Measurements from ENCODE around the gene TSPAN5.
"Not testable (repeated sequence)": the region's sequence is repeated elsewhere in the genome, so short reads cannot be mapped to it uniquely, and the experiment has no call there.

Gene TSPAN5

GRCh38 chr4:98658287-98659105 lies at the start of gene TSPAN5:
TSS of gene TSPAN5 (minus strand) at chr4:98658611.
- no peak for DNase-seq

GRCh38 chr4:98706935-98707334 lies 48.5 kb upstream of the TSPAN5 start:
- no peak for DNase-seq

GRCh38 chr4:98706200-98706813 lies 47.9 kb upstream of the TSPAN5 start:
- no peak for DNase-seq

- not testable (repeated sequence) for DNase-seq
Observed at GRCh38 chr4:98705586-98705985, 47.2 kb upstream of the TSPAN5 start.

GRCh38 chr4:98700656-98701055 lies 42.2 kb upstream of the TSPAN5 start:
- no peak for DNase-seq

GRCh38 chr4:98694076-98694475 lies 35.7 kb upstream of the TSPAN5 start:
- DNase-seq: no peak

- DNase-seq: no peak
Observed at GRCh38 chr4:98692411-98692810, 34.0 kb upstream of the TSPAN5 start.

- no peak for DNase-seq
Observed at GRCh38 chr4:98691588-98691987, 33.2 kb upstream of the TSPAN5 start.

- DNase-seq: no peak
Observed at GRCh38 chr4:98689507-98690174, 31.2 kb upstream of the TSPAN5 start.

GRCh38 chr4:98688411-98689290 lies 30.2 kb upstream of the TSPAN5 start:
- DNase-seq: no peak

GRCh38 chr4:98687876-98688275 lies 29.5 kb upstream of the TSPAN5 start:
- no peak for DNase-seq

- no peak for DNase-seq
Observed at GRCh38 chr4:98686847-98687246, 28.4 kb upstream of the TSPAN5 start.

GRCh38 chr4:98686043-98686707 lies 27.8 kb upstream of the TSPAN5 start:
- no peak for DNase-seq

GRCh38 chr4:98685225-98686042 lies 27.0 kb upstream of the TSPAN5 start:
- no peak for DNase-seq

GRCh38 chr4:98682719-98683118 lies 24.3 kb upstream of the TSPAN5 start:
- DNase-seq: no peak

- DNase-seq: no peak
Observed at GRCh38 chr4:98680806-98681205, 22.4 kb upstream of the TSPAN5 start.

- no peak for DNase-seq
Observed at GRCh38 chr4:98679738-98680137, 21.3 kb upstream of the TSPAN5 start.

GRCh38 chr4:98677799-98678198 lies 19.4 kb upstream of the TSPAN5 start:
- DNase-seq: no peak

- no peak for DNase-seq
Observed at GRCh38 chr4:98674404-98675173, 16.2 kb upstream of the TSPAN5 start.

GRCh38 chr4:98673978-98674377 lies 15.6 kb upstream of the TSPAN5 start:
- DNase-seq: no peak

GRCh38 chr4:98673288-98673644 lies 14.9 kb upstream of the TSPAN5 start:
- peak; percentile 17 for DNase-seq
